H1 (cell line): ENCODE measurements around the gene TSR3. TPM values are rescaled to one million over a fixed set of nuclear protein-coding genes. Genes with fewer than 3 reads are reported as not detected.

ENCODE experiments used
- CTCF ChIA-PET: fragments of 300-600 bp; sonication (Branson Sonifier 250); formaldehyde crosslinking; loops from one replicate; lab custom pipeline; 2021; ENCODE audit not compliant: partially characterized antibody; lab: Charles Lee
- POLR2A ChIA-PET: fragments of 300-600 bp; sonication (Branson Sonifier 250); formaldehyde crosslinking; loops from one replicate; lab custom pipeline; 2021; ENCODE audit warnings: inconsistent platforms; ENCODE audit not compliant: partially characterized antibody; lab: Charles Lee
- DNase-seq, 2 experiments: peaks; one replicate each; pipeline versions ENCODE4 v3.0.0 to v3.0.0-alpha.2; 2010 to 2022; ENCODE audit warnings: low spot score in 2 of 2, low read depth in 1 of 2, mixed read lengths in 1 of 2
- FAIRE-seq: peaks from 2 replicates; lab custom pipeline; 2011; peaks lifted over from hg19 to GRCh38; lab: Jason Lieb, UNC
- H2AFZ ChIP-seq: 2 replicates; pipeline ENCODE4 v1.8.1; 2012; ENCODE audit warnings: low read length, inconsistent platforms
- H2AK5ac ChIP-seq: 2 replicates; pipeline ENCODE4 v1.6.1; 2013; ENCODE audit warnings: low read depth, low read length
- H2BK120ac ChIP-seq: replicated peaks from 2 replicates; pipeline ENCODE3; 2013; ENCODE audit warnings: low read depth, low read length, inconsistent platforms
- H2BK12ac ChIP-seq: 2 replicates; pipeline ENCODE4 v1.6.1; 2013; ENCODE audit warnings: low read depth, low read length
- H2BK15ac ChIP-seq: 2 replicates; pipeline ENCODE4 v1.6.1; 2013; ENCODE audit warnings: low read length
- H2BK20ac ChIP-seq: 2 replicates; pipeline ENCODE4 v1.6.1; 2013; ENCODE audit warnings: low read length
- H2BK5ac ChIP-seq: 2 replicates; pipeline ENCODE4 v1.6.1; 2013; ENCODE audit warnings: low read depth, low read length
- H3K14ac ChIP-seq: 2 replicates; pipeline ENCODE4 v1.6.1; 2013; ENCODE audit warnings: inconsistent platforms; ENCODE audit not compliant: insufficient read length
- H3K18ac ChIP-seq: 2 replicates; pipeline ENCODE4 v1.6.1; 2013; ENCODE audit warnings: low read length; ENCODE audit errors: extremely low read depth
- H3K23ac ChIP-seq: 2 replicates; pipeline ENCODE4 v1.6.1; 2013; ENCODE audit warnings: inconsistent platforms; ENCODE audit not compliant: insufficient read length
- H3K23me2 ChIP-seq: 2 replicates; pipeline ENCODE4 v1.6.1; 2013; ENCODE audit warnings: low read depth, low read length
- H3K27ac ChIP-seq: 2 replicates; pipeline ENCODE4 v1.6.1; 2011; ENCODE audit warnings: low read depth, low read length, inconsistent platforms
- H3K27me3 ChIP-seq, 4 experiments: replicated peaks in 1 of 4; 1 replicate in 1 of 4; 2 replicates in 3 of 4; pipeline versions ENCODE4 v1.6.1 to v1.8.1; 2011 to 2013; ENCODE audit warnings: low read length in 3 of 4, mild to moderate bottlenecking in 3 of 4, inconsistent platforms in 2 of 4, mixed read lengths in 2 of 4, moderate library complexity in 1 of 4; ENCODE audit not compliant: control insufficient read depth in 3 of 4, insufficient read depth in 3 of 4; ENCODE audit errors: extremely low read depth in 1 of 4
- H3K36me3 ChIP-seq, 4 experiments: 2 replicates each; pipeline versions ENCODE4 v1.6.1 to v1.8.1; 2011 to 2013; ENCODE audit warnings: mild to moderate bottlenecking in 4 of 4, low read length in 3 of 4, moderate library complexity in 2 of 4, control low read depth in 1 of 4, inconsistent platforms in 1 of 4; ENCODE audit not compliant: insufficient read depth in 4 of 4, control insufficient read depth in 2 of 4
- H3K4ac ChIP-seq: replicated peaks from 2 replicates; pipeline ENCODE3; 2013; ENCODE audit warnings: low read length, low read depth, mixed read lengths, inconsistent platforms; ENCODE audit not compliant: insufficient read length
- H3K4me1 ChIP-seq, 4 experiments: replicated peaks in 1 of 4; 1 replicate in 1 of 4; 2 replicates in 3 of 4; pipeline versions ENCODE4 v1.6.1 to v1.8.1; 2011 to 2013; ENCODE audit warnings: low read length in 3 of 4, inconsistent platforms in 2 of 4, mixed read lengths in 1 of 4; ENCODE audit not compliant: insufficient read depth in 4 of 4, control insufficient read depth in 3 of 4
- H3K4me2 ChIP-seq, 2 experiments: 2 replicates each; pipeline versions ENCODE4 v1.6.1 to v1.8.1; 2011 to 2013; ENCODE audit warnings: low read depth in 2 of 2, low read length in 2 of 2, control low read depth in 1 of 2, inconsistent platforms in 1 of 2, mild to moderate bottlenecking in 1 of 2; ENCODE audit not compliant: insufficient read depth in 1 of 2
- H3K4me3 ChIP-seq, 4 experiments: fragments of 200-600, 300-600 bp in 1 of 4; sonication (generic), shearing (Covaris generic), sonication (Bioruptor Twin) in 1 of 4; 2 replicates each; pipeline versions ENCODE4 v1.5.1 to v1.8.1; 2011 to 2016; ENCODE audit warnings: low read length in 4 of 4, low read depth in 3 of 4, control low read depth in 2 of 4, inconsistent platforms in 2 of 4, mild to moderate bottlenecking in 2 of 4, mixed read lengths in 1 of 4, moderate library complexity in 1 of 4; ENCODE audit not compliant: insufficient read depth in 2 of 4; ENCODE audit errors: extremely low read depth in 1 of 4
- H3K56ac ChIP-seq: replicated peaks from 2 replicates; pipeline ENCODE3; 2013; ENCODE audit warnings: low read depth, mild to moderate bottlenecking, mixed read lengths, low read length, inconsistent platforms; ENCODE audit not compliant: insufficient read length
- H3K79me1 ChIP-seq: 2 replicates; pipeline ENCODE4 v1.6.1; 2013; ENCODE audit warnings: low read depth, low read length, control low read depth
- H3K79me2 ChIP-seq, 2 experiments: 2 replicates each; pipeline versions ENCODE4 v1.6.1 to v1.8.1; 2012 to 2013; ENCODE audit warnings: low read length in 2 of 2, mild to moderate bottlenecking in 2 of 2, inconsistent platforms in 1 of 2; ENCODE audit not compliant: insufficient read depth in 2 of 2, control insufficient read depth in 1 of 2
- H3K9ac ChIP-seq, 4 experiments: replicated peaks in 1 of 4; 1 replicate in 1 of 4; 2 replicates in 3 of 4; pipeline versions ENCODE4 v1.6.1 to v1.8.1; 2011 to 2013; ENCODE audit warnings: low read depth in 3 of 4, low read length in 3 of 4, control low read depth in 2 of 4, mild to moderate bottlenecking in 2 of 4, moderate library complexity in 2 of 4, inconsistent platforms in 1 of 4; ENCODE audit errors: extremely low read depth in 1 of 4
- H3K9me3 ChIP-seq, 2 experiments: 2 replicates each; pipeline versions ENCODE4 v1.6.1 to v1.8.1; 2012 to 2013; ENCODE audit warnings: mild to moderate bottlenecking in 2 of 2, moderate library complexity in 2 of 2, control low read depth in 1 of 2, inconsistent platforms in 1 of 2, low read depth in 1 of 2, low read length in 1 of 2, mixed read lengths in 1 of 2; ENCODE audit not compliant: insufficient read depth in 2 of 2
- H4K20me1 ChIP-seq, 2 experiments: replicated peaks in 1 of 2; 2 replicates each; pipeline versions ENCODE3 to v1.8.1; 2011 to 2013; ENCODE audit warnings: inconsistent platforms in 2 of 2, low read length in 2 of 2, mild to moderate bottlenecking in 1 of 2; ENCODE audit not compliant: insufficient read depth in 2 of 2, control insufficient read depth in 1 of 2
- H4K5ac ChIP-seq: 2 replicates; pipeline ENCODE4 v1.6.1; 2013; ENCODE audit warnings: low read length, low read depth, mixed read lengths, inconsistent platforms; ENCODE audit not compliant: insufficient read length
- H4K8ac ChIP-seq: 2 replicates; pipeline ENCODE4 v1.8.0; 2013; ENCODE audit warnings: mild to moderate bottlenecking, moderate library complexity, low read length, inconsistent platforms; ENCODE audit not compliant: insufficient read depth; ENCODE audit errors: extremely low read depth
- H4K91ac ChIP-seq: replicated peaks from 2 replicates; pipeline ENCODE3; 2013; ENCODE audit warnings: low read length, mixed read lengths, inconsistent platforms; ENCODE audit not compliant: insufficient read length
- KDM5A ChIP-seq: fragments of 200-600 bp; IDR thresholded peaks from 2 replicates; pipeline ENCODE4 v1.7.1; 2012; ENCODE audit warnings: mild to moderate bottlenecking, low read length, inconsistent platforms, mixed read lengths
- POLR2AphosphoS5 ChIP-seq: IDR thresholded peaks from 2 replicates; pipeline ENCODE4 v1.6.1; 2011; ENCODE audit warnings: low read depth, low read length
- TCF12 ChIP-seq: IDR thresholded peaks from 2 replicates; pipeline ENCODE4 v1.6.1; 2011; ENCODE audit warnings: low read depth, mild to moderate bottlenecking, low read length
- WGBS, 2 experiments: shearing (Covaris generic) in 1 of 2; methylation state at CpG; one replicate each; pipeline versions ENCODE4 v1.1.6 to v1.1.7; 2013 to 2015; ENCODE audit warnings: low lambda C conversion rate in 2 of 2, mixed read lengths in 2 of 2, inconsistent platforms in 1 of 2, low coverage in 1 of 2, missing lambda C conversion rate in 1 of 2; ENCODE audit not compliant: insufficient replicate concordance in 2 of 2, insufficient coverage in 1 of 2, insufficient read length in 1 of 2; ENCODE audit errors: extremely low coverage in 1 of 2, missing lambda C conversion rate in 1 of 2; 5-methylcytosine and 5-hydroxymethylcytosine counted together
- polyA plus RNA-seq, 7 experiments: library from polyadenylated mRNA; depleted of rRNA in 3 of 7; stranded (reverse) in 5 of 7; unstranded in 2 of 7; fragments of >200 nt in 5 of 7; fragments of 200-250 nt in 2 of 7; gene quantifications; 1 replicate in 5 of 7; 2 replicates in 1 of 7; 4 replicates in 1 of 7; pipeline versions ENCODE4 v1.2.1 to v1.2.3, GENCODE V29; 2011 to 2013; ENCODE audit warnings: missing spikeins in 2 of 7, mixed read lengths in 2 of 7
- total RNA-seq: library from RNA; stranded (reverse); fragmentation: NEBNext Ultra II Directional; extraction: Animal tissue kit (Norgen Biotek cat#: 25700); gene quantifications from 2 replicates; pipeline ENCODE4 v1.2.1, GENCODE V29; 2021

TSR3 gene
- total and polyA plus RNA-seq, 2 of the 8 experiments (the other 6 are each of a cell fraction or from before 2014, with no cell fraction given), result 43.1 to 52.3 TPM

DNA sequence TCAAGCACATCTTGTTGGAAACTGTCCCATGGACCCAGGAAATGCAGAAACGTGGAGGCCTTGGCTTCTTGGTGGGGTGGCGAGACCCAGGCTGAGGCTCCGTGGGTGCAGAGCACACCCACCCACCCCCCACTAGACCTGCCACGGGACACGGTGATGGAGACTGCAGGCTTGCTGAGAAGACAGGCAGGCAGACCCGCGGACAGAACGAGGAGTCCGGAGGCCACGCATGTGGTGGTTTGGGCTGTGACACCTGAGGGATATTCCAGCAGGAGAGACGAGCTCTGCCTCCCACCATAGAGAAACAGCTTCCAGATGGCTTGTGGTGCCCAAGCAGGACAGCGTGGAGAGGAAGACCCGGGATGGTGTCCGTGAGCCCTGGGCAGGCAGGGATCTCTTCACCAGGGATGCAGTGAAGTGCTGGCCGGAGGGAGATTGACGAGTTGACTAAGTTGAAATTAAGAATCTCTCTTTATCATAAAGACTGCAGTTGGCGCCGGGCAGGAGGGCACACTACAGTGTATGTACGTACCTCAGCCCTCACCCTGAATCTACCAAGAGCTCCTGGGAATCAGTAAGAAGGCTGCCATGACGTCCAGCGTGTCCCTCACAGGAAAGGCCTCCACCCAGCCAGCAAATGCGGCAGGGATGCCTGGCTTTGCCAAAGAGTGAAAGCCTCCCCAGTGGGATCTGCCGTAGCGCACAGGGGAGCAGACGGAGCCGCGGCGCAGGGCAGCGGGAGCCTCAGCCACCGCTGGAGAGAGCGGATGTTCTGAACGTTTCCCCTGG is 34.0 kb downstream of the TSR3 start:
- Histone ChIP-seq H3K4me2 (no peak overlapping the region), H4K8ac (peak overlapping the region; percentile 89; the same call in 1 of the 2 replicates), H3K27me3 (no peaks in the 10 kb centered on the region), H3K18ac (no peak overlapping the region), H3K79me2 (peaks cover 8 to 47% of the 10 kb centered on the region in 2 experiments), H3K27ac (no peak overlapping the region), H4K20me1 (peaks cover 35 to 47% of the 10 kb centered on the region in 2 experiments), H2BK20ac (no peak overlapping the region), H3K23me2 (no peaks in the 10 kb centered on the region; the same call in 1 of the 2 replicates), H3K14ac (no peak overlapping the region), H3K9ac (no peak overlapping the region), H4K5ac (no peak overlapping the region), H2BK5ac (no peak overlapping the region), H2BK12ac (no peak overlapping the region), H3K4me3 (no peak overlapping the region), H2AK5ac (no peak overlapping the region), H2BK15ac (no peak overlapping the region), H3K56ac (no peak overlapping the region), H4K91ac (no peak overlapping the region), H3K4ac (no peak overlapping the region), H3K23ac (no peak overlapping the region), H3K9me3 (no peaks in the 10 kb centered on the region), H3K4me1 (no peaks in the 10 kb centered on the region), H2BK120ac (no peak overlapping the region), H3K79me1 (peaks cover 13% of the 10 kb centered on the region), H2AFZ (no peak overlapping the region), H3K36me3 (peaks cover 55 to 86% (median 75%) of the 10 kb centered on the region in 4 experiments)
- TF ChIP-seq TCF12 (no peak), KDM5A (no peak), POLR2AphosphoS5 (peak; percentile 71; the same call in 1 of the 2 replicates)
- no peak for DNase-seq
- ChIA-PET CTCF (interaction anchor here (1.3 to 2.5 kb wide), 3 partner anchors 9 to 53 kb away, joined by 4 to 11 read pairs (median 5); no protein-coding TSS in a partner anchor), POLR2A (interaction anchor here (0.6 to 11.4 kb wide), 7 partner anchors 8 to 1193 kb away, joined by 3 to 106 read pairs (median 3); partner anchors contain the start of genes NUBP2 and SPSB3)
- no peak for FAIRE-seq
- WGBS, 2 experiments, result 96% methylated on average over 32 of the region's 32 CpGs; no CpG with 5 or more reads in 1 of the 2 experiments
